B cell (primary cell): ENCODE data around the gene HYI. TPM values are rescaled to one million over a fixed set of nuclear protein-coding genes. Genes with fewer than 3 reads are reported as not detected.

Source experiments
- ATAC-seq: fragments of 200-7000 bp; cut with Tn5 transposase; one replicate; pipeline ENCODE4 v1.10.0; 2021; ENCODE audit warnings: low read depth, mild to moderate bottlenecking, moderate number of reproducible peaks, moderate library complexity
- CTCF ChIA-PET: fragments of 350-600 bp; sonication (Branson Sonifier 250); formaldehyde crosslinking; loops from one replicate; lab custom pipeline; 2021; ENCODE audit warnings: antibody characterized with exemption, inconsistent platforms; lab: Charles Lee
- POLR2A ChIA-PET: fragments of 350-600 bp; sonication (Branson Sonifier 250); formaldehyde crosslinking; loops from one replicate; lab custom pipeline; 2021; ENCODE audit warnings: antibody characterized with exemption; lab: Charles Lee
- DNase-seq: peaks from one replicate; pipeline ENCODE4 v3.0.0; 2013
- H2AFZ ChIP-seq: 2 replicates; pipeline ENCODE4 v1.6.1; 2012; ENCODE audit warnings: mild to moderate bottlenecking, low read depth, low read length; ENCODE audit not compliant: insufficient read depth, poor library complexity, severe bottlenecking
- H3K27ac ChIP-seq, 2 donors: 1 replicate in 1 of 2; 2 replicates in 1 of 2; pipeline ENCODE4 v1.5.1; 2012 to 2013; ENCODE audit warnings: low read length in 2 of 2, mild to moderate bottlenecking in 2 of 2, moderate library complexity in 1 of 2
- H3K27me3 ChIP-seq, 4 experiments: fragments of 200-600 bp in 1 of 4; sonication (generic) in 1 of 4; replicated peaks in 1 of 4; 1 replicate in 2 of 4; 2 replicates in 2 of 4; pipeline versions ENCODE4 v1.6.1 to v1.7.0; 2013 to 2016; ENCODE audit warnings: low read length in 3 of 4, mild to moderate bottlenecking in 2 of 4, mixed read lengths in 1 of 4, moderate library complexity in 1 of 4; ENCODE audit not compliant: insufficient read depth in 4 of 4, control insufficient read depth in 3 of 4; ENCODE audit errors: control extremely low read depth in 1 of 4
- H3K36me3 ChIP-seq, 2 experiments: replicated peaks in 1 of 2; 1 replicate in 1 of 2; 2 replicates in 1 of 2; pipeline versions ENCODE4 v1.6.1 to v1.7.1; 2013; ENCODE audit warnings: low read length in 1 of 2; ENCODE audit not compliant: insufficient read depth in 2 of 2, control insufficient read depth in 1 of 2; ENCODE audit errors: control extremely low read depth in 1 of 2, extremely low read depth in 1 of 2
- H3K4me1 ChIP-seq, 2 donors: fragments of 200-600 bp in 1 of 2; sonication (generic) in 1 of 2; 1 replicate in 1 of 2; 2 replicates in 1 of 2; pipeline versions ENCODE4 v1.5.1 to v1.6.1; 2013 to 2017; ENCODE audit warnings: low read length in 2 of 2; ENCODE audit not compliant: control insufficient read depth in 2 of 2, insufficient read depth in 2 of 2
- H3K4me2 ChIP-seq: replicated peaks from 2 replicates; pipeline ENCODE3; 2012; ENCODE audit warnings: mild to moderate bottlenecking, low read depth, low read length; ENCODE audit not compliant: poor library complexity, severe bottlenecking
- H3K4me3 ChIP-seq, 5 experiments: fragments of 200-600 bp in 1 of 5; sonication (generic) in 1 of 5; 1 replicate in 3 of 5; 2 replicates in 2 of 5; pipeline versions ENCODE4 v1.5.1 to v1.7.0; 2011 to 2016; ENCODE audit warnings: low read length in 4 of 5, mild to moderate bottlenecking in 4 of 5, low read depth in 2 of 5, control low read depth in 1 of 5, moderate library complexity in 1 of 5; ENCODE audit not compliant: insufficient read depth in 1 of 5; ENCODE audit errors: control extremely low read depth in 1 of 5, extremely low read depth in 1 of 5
- H3K79me2 ChIP-seq: fragments of 200-600 bp; sonication (generic); one replicate; pipeline ENCODE4 v1.6.0; 2016; ENCODE audit warnings: low read length; ENCODE audit not compliant: control insufficient read depth, insufficient read depth
- H3K9ac ChIP-seq: fragments of 200-600 bp; sonication (generic); 2 replicates; pipeline ENCODE4 v1.6.1; 2017; ENCODE audit warnings: mild to moderate bottlenecking, low read length, moderate library complexity
- H3K9me3 ChIP-seq, 3 donors: one replicate each; pipeline versions ENCODE4 v1.6.1 to v1.7.1; 2013; ENCODE audit warnings: low read length in 2 of 3; ENCODE audit not compliant: control insufficient read depth in 2 of 3, insufficient read depth in 1 of 3; ENCODE audit errors: control extremely low read depth in 1 of 3
- H4K20me1 ChIP-seq: 2 replicates; pipeline ENCODE4 v1.6.0; 2012; ENCODE audit warnings: mild to moderate bottlenecking, low read length; ENCODE audit not compliant: insufficient read depth, control insufficient read depth, poor library complexity, severe bottlenecking
- H3K27ac Mint-ChIP-seq: one replicate; pipeline ENCODE4 v1.8.0; 2021; ENCODE audit warnings: mixed read lengths
- H3K27me3 Mint-ChIP-seq: one replicate; pipeline ENCODE4 v1.8.0; 2021; ENCODE audit warnings: mixed read lengths
- H3K4me1 Mint-ChIP-seq: one replicate; pipeline ENCODE4 v1.8.0; 2021; ENCODE audit warnings: mixed read lengths
- H3K4me3 Mint-ChIP-seq: one replicate; pipeline ENCODE4 v1.8.0; 2021; ENCODE audit warnings: mixed read lengths
- H3K9me3 Mint-ChIP-seq: one replicate; pipeline ENCODE4 v1.8.0; 2022; ENCODE audit warnings: mixed read lengths; ENCODE audit not compliant: insufficient read depth
- CTCF ChIP-seq: fragments of 200-600 bp; IDR thresholded peaks from one replicate; pipeline ENCODE4 v1.8.0; 2022; ENCODE audit warnings: antibody characterized with exemption, mild to moderate bottlenecking
- EZH2 ChIP-seq: IDR thresholded peaks from 2 replicates; pipeline ENCODE4 v1.6.1; 2012; ENCODE audit warnings: borderline replicate concordance, low read depth, mild to moderate bottlenecking, moderate library complexity, low read length; ENCODE audit not compliant: insufficient read depth, poor library complexity, severe bottlenecking
- WGBS: methylation state at CpG from one replicate; pipeline ENCODE4 v1.1.5; 2013; ENCODE audit warnings: missing lambda C conversion rate; ENCODE audit not compliant: insufficient coverage; 5-methylcytosine and 5-hydroxymethylcytosine counted together
- intact Hi-C: fragments of 100-400 bp; cut with micrococcal nuclease; formaldehyde crosslinking; loops from one replicate; pipeline ENCODE4 v1.10.0; 2022
- polyA plus RNA-seq: library from polyadenylated mRNA; depleted of rRNA; stranded (reverse); fragments of >200 nt; gene quantifications from 2 replicates; pipeline ENCODE4 v1.2.3, GENCODE V29; 2012
- total RNA-seq, 2 donors: library from RNA; stranded (reverse); fragments of 120-200 nt in 1 of 2; gene quantifications; 1 replicate in 1 of 2; 2 replicates in 1 of 2; pipeline versions ENCODE4 v1.2.3 to v1.2.4, GENCODE V29; 2013 to 2022

Gene HYI
- total and polyA plus RNA-seq, 2 donors (not counting 1 experiment from before 2014, with no cell fraction given) = 21.0 to 26.5 TPM

- Histone ChIP-seq H3K9ac (no peak overlapping the region), H3K27ac (no peak overlapping the region), H3K27me3 (peaks cover 0 to 10% (median 2%) of the 10 kb centered on the region in 4 experiments), H3K4me1 (no peaks in the 10 kb centered on the region), H3K36me3 (no peaks in the 10 kb centered on the region), H4K20me1 (no peaks in the 10 kb centered on the region), H3K4me3 (no peak overlapping the region), H3K4me2 (no peak overlapping the region), H3K9me3 (peaks cover 4 to 38% (median 19%) of the 10 kb centered on the region in 3 donors), H3K79me2 (no peaks in the 10 kb centered on the region), H2AFZ (no peak overlapping the region)
- Mint-ChIP-seq H3K27me3 (peaks cover 20% of the 10 kb centered on the region), H3K9me3 (peaks cover 13% of the 10 kb centered on the region), H3K4me1 (no peaks in the 10 kb centered on the region), H3K4me3 (no peak overlapping the region), H3K27ac (no peak overlapping the region)
- intact Hi-C loops = no loop called here
- no peak for TF ChIP-seq EZH2
- TF ChIP-seq CTCF = no peak
- ChIA-PET POLR2A (no interaction called here), CTCF (interaction anchor here (0.7 kb wide), 1 partner anchor 557 kb away, joined by 4 read pairs; no protein-coding TSS in a partner anchor)
- no CpG with 5 or more reads among the region's 1 CpG for WGBS
- no peak for ATAC-seq
- no peak for DNase-seq
Observed at GRCh38 chr1:43491061-43491460, 37.3 kb upstream of the HYI start.

- Histone ChIP-seq H3K79me2 (no peaks in the 10 kb centered on the region), H3K9ac (no peak overlapping the region), H2AFZ (no peak overlapping the region), H3K9me3 (peaks cover 4 to 42% (median 19%) of the 10 kb centered on the region in 3 donors), H3K4me3 (no peak overlapping the region), H3K4me1 (no peaks in the 10 kb centered on the region), H3K27me3 (peaks cover 0 to 10% (median 2%) of the 10 kb centered on the region in 4 experiments), H4K20me1 (no peaks in the 10 kb centered on the region), H3K4me2 (no peak overlapping the region), H3K27ac (no peak overlapping the region), H3K36me3 (no peaks in the 10 kb centered on the region)
- H3K27ac Mint-ChIP-seq = no peak overlapping the region
- WGBS = no CpG with 5 or more reads among the region's 1 CpG
- no peak for ATAC-seq
- no peaks in the 10 kb centered on the region for H3K4me1 Mint-ChIP-seq
- POLR2A ChIA-PET = no interaction called here
- TF ChIP-seq CTCF = no peak
- TF ChIP-seq EZH2 = no peak
- peaks cover 12% of the 10 kb centered on the region for H3K27me3 Mint-ChIP-seq
- no peak overlapping the region for H3K4me3 Mint-ChIP-seq
- DNase-seq = no peak
- intact Hi-C loops = no loop called here
- peaks cover 13% of the 10 kb centered on the region for H3K9me3 Mint-ChIP-seq
- CTCF ChIA-PET = no interaction called here
Observed at GRCh38 chr1:43488165-43488564, 34.4 kb upstream of the HYI start.
